ENCODE measurements around the gene CMIP. TPM values are rescaled to one million over a fixed set of nuclear protein-coding genes. Genes with fewer than 3 reads are reported as not detected.

CMIP gene
- total and polyA plus RNA-seq, 3 experiments from 2014 or later = 1.0 to 24.4 (median 23.6) TPM

GRCh38 chr16:81639348-81639747, 194.7 kb downstream of the CMIP start:
- Mint-ChIP-seq H3K4me3 (no peak overlapping the region), H3K4me1 (peaks cover 17 to 54% (median 30%) of the 10 kb centered on the region in 3 donors), H3K9me3 (no peaks in the 10 kb centered on the region), H3K36me3 (peaks cover 0 to 14% (median 2%) of the 10 kb centered on the region in 3 donors), H3K27ac (peak overlapping the region in 6 of 8 donors; percentile 5 to 92 (median 26)), H3K27me3 (no peaks in the 10 kb centered on the region)
- Histone ChIP-seq H3K27ac (ENCODE audit: low read depth, low read length) (no peak overlapping the region), H3K4me1 (ENCODE audit: insufficient read depth, low read length) (peaks cover 3% of the 10 kb centered on the region), H3K36me3 (ENCODE audit: insufficient read depth, low read length) (no peaks in the 10 kb centered on the region), H3K4me3 (ENCODE audit: low read length) (no peak overlapping the region), H3K27me3 (ENCODE audit: insufficient read depth, low read length, poor library complexity, severe bottlenecking) (no peaks in the 10 kb centered on the region), H3K9me3 (ENCODE audit: low read length) (no peaks in the 10 kb centered on the region)
- DNase-seq = no peak
- ChIA-PET CTCF (no interaction called here), POLR2A (no interaction called here)

GRCh38 chr16:81639931-81640680, 195.5 kb downstream of the CMIP start:
- H3K27ac ChIP-seq (ENCODE audit: low read depth, low read length) = no peak overlapping the region
- H3K4me3 ChIP-seq (ENCODE audit: low read length) = no peak overlapping the region
- no peak for DNase-seq
- peaks cover 0 to 14% (median 2%) of the 10 kb centered on the region in 3 donors for H3K36me3 Mint-ChIP-seq
- H3K27ac Mint-ChIP-seq = peak overlapping the region in 4 of 8 donors; percentile 5 to 78 (median 21)
- no peaks in the 10 kb centered on the region for H3K9me3 Mint-ChIP-seq
- no peaks in the 10 kb centered on the region for H3K27me3 ChIP-seq (ENCODE audit: insufficient read depth, low read length, poor library complexity, severe bottlenecking)
- ChIA-PET CTCF (no interaction called here), POLR2A (no interaction called here)
- no peaks in the 10 kb centered on the region for H3K4me1 ChIP-seq (ENCODE audit: insufficient read depth, low read length)
- H3K4me3 Mint-ChIP-seq = no peak overlapping the region
- no peaks in the 10 kb centered on the region for H3K27me3 Mint-ChIP-seq
- no peaks in the 10 kb centered on the region for H3K9me3 ChIP-seq (ENCODE audit: low read length)
- H3K36me3 ChIP-seq (ENCODE audit: insufficient read depth, low read length) = no peaks in the 10 kb centered on the region
- peaks cover 16 to 54% (median 27%) of the 10 kb centered on the region in 3 donors for H3K4me1 Mint-ChIP-seq

GRCh38 chr16:81640681-81641070, 196.1 kb downstream of the CMIP start:
- H3K27me3 Mint-ChIP-seq = no peaks in the 10 kb centered on the region
- peaks cover 0 to 14% (median 2%) of the 10 kb centered on the region in 3 donors for H3K36me3 Mint-ChIP-seq
- H3K9me3 Mint-ChIP-seq = no peaks in the 10 kb centered on the region
- Histone ChIP-seq H3K27ac (ENCODE audit: low read depth, low read length) (no peak overlapping the region), H3K27me3 (ENCODE audit: insufficient read depth, low read length, poor library complexity, severe bottlenecking) (no peaks in the 10 kb centered on the region), H3K36me3 (ENCODE audit: insufficient read depth, low read length) (no peaks in the 10 kb centered on the region), H3K4me3 (ENCODE audit: low read length) (no peak overlapping the region), H3K9me3 (ENCODE audit: low read length) (no peaks in the 10 kb centered on the region), H3K4me1 (ENCODE audit: insufficient read depth, low read length) (no peaks in the 10 kb centered on the region)
- H3K27ac Mint-ChIP-seq = peak overlapping the region in 4 of 8 donors; percentile 17 to 38 (median 21)
- ChIA-PET CTCF (interaction anchor here (0.9 kb wide), 1 partner anchor 10 kb away, joined by 3 read pairs; no protein-coding TSS in a partner anchor), POLR2A (no interaction called here)
- peaks cover 16 to 50% (median 26%) of the 10 kb centered on the region in 3 donors for H3K4me1 Mint-ChIP-seq
- no peak for DNase-seq
- no peak overlapping the region for H3K4me3 Mint-ChIP-seq

GRCh38 chr16:81641395-81642106, 196.9 kb downstream of the CMIP start:
- POLR2A ChIA-PET = no interaction called here
- DNase-seq = no peak
- H3K9me3 ChIP-seq (ENCODE audit: low read length) = no peaks in the 10 kb centered on the region
- Mint-ChIP-seq H3K27me3 (no peaks in the 10 kb centered on the region), H3K4me3 (no peak overlapping the region), H3K4me1 (peaks cover 18 to 46% (median 26%) of the 10 kb centered on the region in 3 donors), H3K27ac (peak overlapping the region in 4 of 8 donors; percentile 8 to 60 (median 17)), H3K9me3 (no peaks in the 10 kb centered on the region), H3K36me3 (peaks cover 0 to 14% (median 2%) of the 10 kb centered on the region in 3 donors)
- no peaks in the 10 kb centered on the region for H3K36me3 ChIP-seq (ENCODE audit: insufficient read depth, low read length)
- CTCF ChIA-PET = interaction anchor here (0.9 kb wide), 1 partner anchor 11 kb away, joined by 3 read pairs; no protein-coding TSS in a partner anchor
- H3K27me3 ChIP-seq (ENCODE audit: insufficient read depth, low read length, poor library complexity, severe bottlenecking) = no peaks in the 10 kb centered on the region
- no peak overlapping the region for H3K4me3 ChIP-seq (ENCODE audit: low read length)
- no peaks in the 10 kb centered on the region for H3K4me1 ChIP-seq (ENCODE audit: insufficient read depth, low read length)
- H3K27ac ChIP-seq (ENCODE audit: low read depth, low read length) = no peak overlapping the region

- H3K4me1 ChIP-seq (ENCODE audit: insufficient read depth, low read length) = no peaks in the 10 kb centered on the region
- no peaks in the 10 kb centered on the region for H3K27me3 ChIP-seq (ENCODE audit: insufficient read depth, low read length, poor library complexity, severe bottlenecking)
- no peak for DNase-seq
- Mint-ChIP-seq H3K4me3 (no peak overlapping the region), H3K36me3 (peaks cover 0 to 14% (median 2%) of the 10 kb centered on the region in 3 donors), H3K9me3 (no peaks in the 10 kb centered on the region), H3K27me3 (no peaks in the 10 kb centered on the region), H3K4me1 (peaks cover 24 to 48% (median 25%) of the 10 kb centered on the region in 3 donors), H3K27ac (peak overlapping the region in 4 of 8 donors; percentile 16 to 60 (median 22))
- ChIA-PET CTCF (no interaction called here), POLR2A (no interaction called here)
- no peak overlapping the region for H3K4me3 ChIP-seq (ENCODE audit: low read length)
- H3K27ac ChIP-seq (ENCODE audit: low read depth, low read length) = no peak overlapping the region
- H3K36me3 ChIP-seq (ENCODE audit: insufficient read depth, low read length) = no peaks in the 10 kb centered on the region
- no peaks in the 10 kb centered on the region for H3K9me3 ChIP-seq (ENCODE audit: low read length)
Observed at GRCh38 chr16:81642107-81642436, 197.5 kb downstream of the CMIP start.

GRCh38 chr16:81642943-81643342, 198.3 kb downstream of the CMIP start:
- H3K27ac ChIP-seq (ENCODE audit: low read depth, low read length) = no peak overlapping the region
- H3K4me1 ChIP-seq (ENCODE audit: insufficient read depth, low read length) = no peaks in the 10 kb centered on the region
- Mint-ChIP-seq H3K4me1 (peaks cover 24 to 51% (median 25%) of the 10 kb centered on the region in 3 donors), H3K27me3 (no peaks in the 10 kb centered on the region), H3K36me3 (peaks cover 0 to 14% (median 3%) of the 10 kb centered on the region in 3 donors), H3K4me3 (no peak overlapping the region), H3K27ac (peak overlapping the region in 5 of 8 donors; percentile 26 to 58 (median 47)), H3K9me3 (no peaks in the 10 kb centered on the region)
- ChIA-PET POLR2A (no interaction called here), CTCF (no interaction called here)
- no peaks in the 10 kb centered on the region for H3K9me3 ChIP-seq (ENCODE audit: low read length)
- no peaks in the 10 kb centered on the region for H3K36me3 ChIP-seq (ENCODE audit: insufficient read depth, low read length)
- no peak for DNase-seq
- no peaks in the 10 kb centered on the region for H3K27me3 ChIP-seq (ENCODE audit: insufficient read depth, low read length, poor library complexity, severe bottlenecking)
- no peak overlapping the region for H3K4me3 ChIP-seq (ENCODE audit: low read length)

- Mint-ChIP-seq H3K27me3 (no peaks in the 10 kb centered on the region), H3K9me3 (no peaks in the 10 kb centered on the region), H3K36me3 (peaks cover 0 to 16% (median 4%) of the 10 kb centered on the region in 3 donors), H3K4me1 (peaks cover 35 to 46% (median 39%) of the 10 kb centered on the region in 3 donors), H3K27ac (no peak overlapping the region), H3K4me3 (no peak overlapping the region)
- POLR2A ChIA-PET = no interaction called here
- CTCF ChIA-PET = no interaction called here
- Histone ChIP-seq H3K4me1 (ENCODE audit: insufficient read depth, low read length) (no peaks in the 10 kb centered on the region), H3K9me3 (ENCODE audit: low read length) (no peaks in the 10 kb centered on the region), H3K27ac (ENCODE audit: low read depth, low read length) (no peak overlapping the region), H3K36me3 (ENCODE audit: insufficient read depth, low read length) (no peaks in the 10 kb centered on the region), H3K27me3 (ENCODE audit: insufficient read depth, low read length, poor library complexity, severe bottlenecking) (no peaks in the 10 kb centered on the region), H3K4me3 (ENCODE audit: low read length) (no peak overlapping the region)
- DNase-seq = no peak
Observed at GRCh38 chr16:81645266-81645694, 200.7 kb downstream of the CMIP start.

GRCh38 chr16:81645925-81646324, 201.3 kb downstream of the CMIP start:
- DNase-seq = no peak
- CTCF ChIA-PET = no interaction called here
- Histone ChIP-seq H3K27me3 (ENCODE audit: insufficient read depth, low read length, poor library complexity, severe bottlenecking) (no peaks in the 10 kb centered on the region), H3K9me3 (ENCODE audit: low read length) (no peaks in the 10 kb centered on the region), H3K36me3 (ENCODE audit: insufficient read depth, low read length) (no peaks in the 10 kb centered on the region), H3K4me1 (ENCODE audit: insufficient read depth, low read length) (no peaks in the 10 kb centered on the region), H3K4me3 (ENCODE audit: low read length) (no peak overlapping the region), H3K27ac (ENCODE audit: low read depth, low read length) (no peak overlapping the region)
- H3K27ac Mint-ChIP-seq = peak overlapping the region in 1 of 8 donors; percentile 8
- peaks cover 0 to 18% (median 4%) of the 10 kb centered on the region in 3 donors for H3K36me3 Mint-ChIP-seq
- no peaks in the 10 kb centered on the region for H3K9me3 Mint-ChIP-seq
- POLR2A ChIA-PET = no interaction called here
- no peaks in the 10 kb centered on the region for H3K27me3 Mint-ChIP-seq
- no peak overlapping the region for H3K4me3 Mint-ChIP-seq
- H3K4me1 Mint-ChIP-seq = peaks cover 36 to 44% (median 42%) of the 10 kb centered on the region in 3 donors

All from CD8-positive, alpha-beta memory T cell (primary cell).